ENCODE measurements around the gene MTERF4. TPM values are rescaled to one million over a fixed set of nuclear protein-coding genes. Genes with fewer than 3 reads are reported as not detected.

MTERF4 gene
- total RNA-seq, 1 experiment from 2014 or later = 49.0 TPM

DNA sequence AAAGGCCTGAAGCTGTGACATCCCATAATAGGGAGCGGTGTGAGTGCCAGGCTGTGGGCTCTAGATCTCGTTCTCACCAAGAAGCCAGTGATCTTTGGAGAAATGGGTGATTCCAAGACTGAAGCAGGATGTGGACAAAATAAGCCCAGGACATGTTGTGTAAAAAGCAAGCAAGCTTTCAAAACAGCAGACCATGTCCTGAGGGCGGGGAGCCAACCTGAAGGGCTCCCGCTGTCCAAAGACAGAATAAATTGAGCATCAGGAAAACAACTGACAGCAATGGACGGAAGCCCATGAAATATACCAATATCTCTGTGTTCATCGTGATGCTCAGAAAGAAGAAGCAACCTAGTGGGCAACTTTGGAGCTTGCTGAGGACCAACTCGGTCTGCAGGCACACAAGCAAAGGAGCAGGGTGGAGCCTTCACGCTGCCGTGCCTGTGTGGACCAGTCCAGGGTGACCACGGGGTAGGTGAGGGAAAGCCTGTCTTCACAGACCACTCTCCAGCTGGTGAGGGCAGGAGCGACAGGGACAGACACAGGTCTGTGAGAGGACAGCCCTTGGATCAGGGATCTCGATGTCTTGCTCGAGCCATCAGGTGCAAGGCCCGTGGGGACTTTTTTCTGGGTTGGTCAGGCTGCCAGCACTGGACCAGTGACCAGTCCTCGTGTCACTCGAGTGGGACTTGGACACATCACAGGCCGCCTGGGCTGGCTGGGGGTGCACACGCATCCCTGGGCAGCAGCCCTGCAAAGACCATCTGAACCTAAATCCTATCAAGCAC is 21.5 kb downstream of the MTERF4 start:
- Histone ChIP-seq H3K4me3 (no peak overlapping the region), H3K27me3 (no peaks in the 10 kb centered on the region), H3K4me1 (peaks cover 3% of the 10 kb centered on the region; the same call in 1 of the 2 replicates), H3K27ac (no peak overlapping the region), H3K36me3 (no peaks in the 10 kb centered on the region), H3K9me3 (replicated peaks) (no peaks in the 10 kb centered on the region)
- no peak for DNase-seq

DNA sequence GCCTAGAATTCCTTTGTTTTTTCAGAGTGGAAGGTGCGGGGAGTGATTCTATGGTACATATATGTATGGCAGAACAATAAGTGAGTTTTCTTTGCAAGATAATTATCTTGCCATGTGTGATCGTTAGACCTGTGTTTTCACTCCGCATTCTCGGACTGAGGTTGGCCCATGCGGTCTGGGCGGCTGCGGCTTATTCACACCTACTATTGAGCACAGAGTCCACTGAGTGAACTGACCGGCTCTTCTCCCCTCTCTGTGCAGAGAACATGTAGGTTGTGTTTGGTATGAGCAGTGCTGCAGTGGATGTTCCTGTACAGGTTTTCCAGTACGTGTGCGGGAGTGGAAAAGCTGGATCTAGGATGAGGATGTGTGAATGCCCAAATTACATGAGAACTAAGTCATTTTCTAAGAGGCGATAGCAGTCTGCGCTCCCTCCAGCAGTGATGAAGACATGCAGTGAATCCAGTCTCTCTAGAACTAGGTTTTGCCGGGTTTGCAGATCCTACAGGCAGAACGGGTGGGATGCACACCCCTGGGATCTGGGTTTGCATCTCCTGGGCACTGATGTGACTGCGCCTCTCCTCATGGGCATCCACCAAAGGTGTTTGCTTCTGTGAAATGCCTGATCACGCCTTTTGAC is 27.1 kb downstream of the MTERF4 start:
- DNase-seq = no peak
- no peaks in the 10 kb centered on the region for H3K9me3 ChIP-seq (replicated peaks)
- H3K27me3 ChIP-seq = no peaks in the 10 kb centered on the region
- H3K27ac ChIP-seq = no peak overlapping the region
- H3K4me3 ChIP-seq = no peak overlapping the region
- no peaks in the 10 kb centered on the region; the same call in 1 of the 2 replicates for H3K36me3 ChIP-seq
- no peaks in the 10 kb centered on the region for H3K4me1 ChIP-seq

DNA sequence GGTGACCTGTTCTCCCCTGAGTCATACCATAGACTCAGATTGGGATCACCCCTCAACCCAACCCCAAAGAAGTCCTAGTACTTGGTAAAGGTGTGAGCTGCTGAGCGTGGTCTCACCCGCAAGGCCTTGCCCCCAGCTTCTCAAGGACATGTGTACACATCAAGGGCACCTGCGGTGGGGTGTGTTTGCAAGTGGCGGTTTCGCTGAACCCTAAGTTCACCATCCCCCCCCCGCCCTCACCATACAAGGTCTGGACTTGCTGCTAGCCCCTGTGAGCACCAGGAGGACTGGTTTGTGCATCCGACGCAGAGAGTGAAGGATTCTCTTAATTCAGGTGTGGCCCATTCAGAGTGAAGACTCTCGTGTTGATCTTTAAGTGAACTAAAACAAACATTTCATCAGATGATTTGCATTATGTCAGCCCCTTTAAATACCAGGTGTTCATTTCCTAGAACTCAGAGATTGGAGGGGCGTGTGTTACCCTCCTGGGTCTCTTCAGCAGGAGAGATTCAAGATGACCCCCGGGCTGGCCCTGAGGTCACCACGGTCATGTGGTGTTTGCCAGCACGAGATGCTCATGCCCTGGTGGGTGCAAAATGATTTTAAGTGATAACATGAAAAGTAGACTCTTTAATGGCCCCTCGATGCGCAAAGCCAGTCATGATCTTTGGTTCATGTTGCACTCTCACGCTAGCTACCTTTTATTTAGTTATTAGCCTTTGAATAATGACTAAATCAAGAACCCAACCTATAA is 27.8 kb downstream of the MTERF4 start:
- no peak for DNase-seq

DNA sequence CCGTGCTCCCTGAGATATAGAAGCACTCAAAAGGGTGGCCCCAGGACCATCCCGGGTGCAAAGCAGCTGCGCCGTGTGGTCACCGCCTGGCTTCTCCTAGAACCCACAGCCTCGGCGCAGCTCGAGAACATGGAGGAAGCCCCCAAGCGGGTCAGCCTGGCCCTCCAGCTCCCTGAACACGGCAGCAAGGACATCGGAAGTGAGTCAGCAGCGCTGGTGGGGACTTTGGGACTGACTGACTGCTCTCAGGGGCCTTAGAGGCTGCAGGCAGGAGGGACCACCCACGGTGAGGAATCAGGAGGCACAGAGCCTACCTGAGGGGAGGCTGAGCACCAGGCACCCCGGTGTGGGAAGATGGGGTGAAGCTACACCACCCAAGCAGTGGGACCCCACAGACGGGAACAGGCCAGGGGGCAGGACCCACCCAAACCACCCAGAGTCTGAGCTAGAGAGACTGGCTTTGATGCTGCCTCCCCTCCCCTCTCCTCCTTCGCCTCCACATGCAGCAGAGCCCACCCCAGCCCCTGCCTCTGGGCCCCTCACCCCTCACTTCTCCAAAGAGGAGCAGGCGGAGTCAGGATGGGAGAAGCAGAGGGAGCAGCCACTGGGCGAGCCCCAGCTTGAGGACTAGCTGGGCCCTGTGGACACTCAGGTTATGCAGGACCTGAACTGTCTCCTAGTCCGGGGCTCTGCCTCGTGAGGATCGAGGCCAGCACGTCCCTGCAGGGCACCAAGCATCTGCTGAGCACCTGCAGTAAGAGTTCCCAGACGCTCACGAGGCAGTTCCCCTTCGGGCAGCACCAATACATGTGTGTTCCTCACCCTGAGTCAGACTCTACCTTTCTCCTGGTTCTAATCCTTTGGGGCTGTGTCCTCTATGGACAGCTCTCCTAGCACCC is 28.7 kb downstream of the MTERF4 start:
- Histone ChIP-seq H3K27ac (no peak overlapping the region), H3K4me1 (no peaks in the 10 kb centered on the region), H3K36me3 (no peaks in the 10 kb centered on the region; the same call in 1 of the 2 replicates), H3K27me3 (no peaks in the 10 kb centered on the region), H3K4me3 (no peak overlapping the region), H3K9me3 (replicated peaks) (no peaks in the 10 kb centered on the region)
- DNase-seq = no peak

More for the DNA sequence above, 27.8 kb downstream of the MTERF4 start:
- Histone ChIP-seq H3K4me3 (no peak overlapping the region), H3K27ac (no peak overlapping the region), H3K36me3 (no peaks in the 10 kb centered on the region; the same call in 1 of the 2 replicates), H3K4me1 (no peaks in the 10 kb centered on the region), H3K9me3 (replicated peaks) (no peaks in the 10 kb centered on the region), H3K27me3 (no peaks in the 10 kb centered on the region)

DNA sequence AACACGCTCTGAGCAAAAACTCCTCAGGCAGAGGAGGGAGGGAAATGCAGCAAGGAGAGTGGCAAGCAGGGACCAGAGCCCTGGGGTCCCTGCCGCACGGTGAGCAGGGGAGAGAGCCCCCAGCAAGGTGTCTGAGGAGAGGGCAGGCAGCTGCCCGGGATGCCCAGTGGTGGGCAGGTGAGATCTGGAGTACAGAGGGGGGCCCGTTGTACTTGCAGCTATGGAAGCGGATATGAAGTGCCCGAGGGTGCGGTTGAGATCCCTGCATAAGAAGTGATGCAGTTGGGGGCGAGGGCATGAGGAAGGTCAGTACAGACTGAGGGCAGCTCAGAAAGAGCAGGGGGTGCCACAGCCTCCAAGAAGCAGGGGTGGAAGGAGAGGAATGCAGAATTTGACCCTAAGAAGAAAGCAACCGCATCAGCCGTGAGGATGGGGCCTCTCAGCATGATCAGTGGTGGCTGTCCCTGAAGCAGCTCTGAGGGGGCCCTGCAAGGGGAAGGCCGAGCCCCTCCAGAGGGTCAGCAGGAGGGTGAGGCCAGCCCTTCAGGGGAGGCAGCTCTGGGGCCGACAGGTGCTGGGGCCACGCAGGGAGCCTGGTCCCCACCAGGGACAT is 29.4 kb downstream of the MTERF4 start:
- Histone ChIP-seq H3K27me3 (no peaks in the 10 kb centered on the region), H3K9me3 (replicated peaks) (no peaks in the 10 kb centered on the region), H3K4me3 (no peak overlapping the region), H3K27ac (no peak overlapping the region), H3K36me3 (no peaks in the 10 kb centered on the region; the same call in 1 of the 2 replicates), H3K4me1 (no peaks in the 10 kb centered on the region)
- DNase-seq = no peak

DNA sequence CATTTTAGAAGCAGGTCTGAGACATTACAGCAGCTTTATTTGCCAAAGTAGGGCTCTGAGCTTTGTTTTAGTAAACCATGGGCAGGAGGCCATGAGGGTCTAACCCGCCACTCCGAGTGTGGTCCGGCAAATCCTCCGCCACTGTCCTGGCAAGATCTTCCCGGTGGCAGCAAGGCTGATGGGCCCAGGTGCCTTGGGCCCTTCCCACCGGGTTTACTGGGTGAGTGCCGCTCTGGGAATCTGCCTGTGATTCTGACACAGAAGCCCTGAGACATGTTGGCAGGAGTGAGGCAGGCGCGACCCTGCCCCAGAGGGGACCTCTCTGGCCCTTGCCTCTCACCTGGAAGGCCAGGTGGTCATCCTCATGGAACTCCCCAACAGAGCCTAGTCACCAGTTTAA is 29.9 kb downstream of the MTERF4 start:
- H3K27ac ChIP-seq = no peak overlapping the region
- no peak for DNase-seq
- H3K4me1 ChIP-seq = no peaks in the 10 kb centered on the region
- no peaks in the 10 kb centered on the region for H3K9me3 ChIP-seq (replicated peaks)
- H3K4me3 ChIP-seq = no peak overlapping the region
- no peaks in the 10 kb centered on the region; the same call in 1 of the 2 replicates for H3K36me3 ChIP-seq
- H3K27me3 ChIP-seq = no peaks in the 10 kb centered on the region

DNA sequence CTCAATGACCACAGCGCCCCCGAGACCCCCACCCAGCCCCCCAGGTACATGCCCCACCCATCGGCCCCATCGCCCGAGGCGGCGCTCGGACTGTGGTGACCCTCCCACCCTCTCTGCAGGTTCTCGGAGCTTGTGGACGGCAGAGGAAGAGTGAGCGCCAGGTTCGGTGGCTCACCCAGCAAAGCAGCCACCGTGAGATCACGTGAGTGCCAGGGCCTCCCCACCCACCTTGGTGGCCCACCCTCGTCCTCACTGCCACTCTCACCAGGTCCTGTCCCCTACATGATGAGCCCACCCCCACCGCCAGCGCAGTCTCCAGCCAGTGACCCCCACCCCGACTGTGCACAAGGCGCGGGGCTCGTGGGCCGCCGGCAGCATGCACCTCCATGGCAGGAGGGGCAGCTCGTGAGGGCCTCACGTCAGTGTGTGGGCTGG is 30.4 kb downstream of the MTERF4 start:
- Histone ChIP-seq H3K4me3 (no peak overlapping the region), H3K36me3 (no peaks in the 10 kb centered on the region; the same call in 1 of the 2 replicates), H3K27me3 (no peaks in the 10 kb centered on the region), H3K4me1 (no peaks in the 10 kb centered on the region), H3K9me3 (replicated peaks) (no peaks in the 10 kb centered on the region), H3K27ac (no peak overlapping the region)
- no peak for DNase-seq

DNA sequence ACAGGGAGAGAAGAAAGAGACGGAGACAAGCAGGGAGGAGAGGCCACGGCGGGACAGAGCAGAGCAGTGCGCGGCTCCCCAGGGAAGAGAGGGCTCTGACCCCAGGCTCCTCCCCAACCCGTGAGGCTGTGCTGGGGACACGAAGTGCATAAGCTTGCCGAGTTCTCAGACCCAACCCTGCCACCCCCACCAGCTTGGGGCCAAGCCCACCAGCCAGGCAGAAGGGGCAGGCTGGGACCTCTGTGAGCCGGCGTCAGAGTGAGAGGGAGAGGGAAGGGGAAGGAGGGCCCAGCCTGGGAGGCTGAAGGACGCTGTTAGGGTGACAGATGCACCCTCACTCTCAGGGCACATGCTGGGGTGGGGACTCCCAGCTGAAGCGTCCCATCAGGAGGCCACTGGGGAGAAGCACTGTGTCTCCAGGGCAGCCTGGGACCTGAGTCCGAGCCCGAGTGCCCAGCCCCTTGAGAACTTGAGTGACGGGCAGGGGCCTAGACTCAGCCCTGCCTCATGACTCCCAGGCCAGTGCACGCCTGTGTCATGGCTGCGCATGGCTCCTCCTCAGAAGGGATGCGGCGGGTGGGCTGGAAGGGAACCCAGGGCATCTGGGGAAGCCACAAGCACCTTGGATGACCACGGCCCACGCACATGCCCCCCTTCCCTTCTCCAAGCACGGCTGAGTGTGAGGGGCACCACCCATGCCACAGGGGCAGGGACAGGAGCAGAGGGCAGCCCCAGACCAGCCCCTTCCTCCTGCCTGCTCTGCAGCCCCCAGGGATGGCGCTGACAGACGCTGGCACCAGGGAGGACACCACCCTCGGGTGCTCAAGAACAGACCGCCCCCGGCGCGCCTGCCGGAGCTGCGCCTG is 31.0 kb downstream of the MTERF4 start:
- no peaks in the 10 kb centered on the region; the same call in 1 of the 2 replicates for H3K36me3 ChIP-seq
- H3K27ac ChIP-seq = no peak overlapping the region
- H3K9me3 ChIP-seq (replicated peaks) = no peaks in the 10 kb centered on the region
- no peaks in the 10 kb centered on the region for H3K27me3 ChIP-seq
- no peak overlapping the region for H3K4me3 ChIP-seq
- DNase-seq = no peak
- H3K4me1 ChIP-seq = no peaks in the 10 kb centered on the region

DNA sequence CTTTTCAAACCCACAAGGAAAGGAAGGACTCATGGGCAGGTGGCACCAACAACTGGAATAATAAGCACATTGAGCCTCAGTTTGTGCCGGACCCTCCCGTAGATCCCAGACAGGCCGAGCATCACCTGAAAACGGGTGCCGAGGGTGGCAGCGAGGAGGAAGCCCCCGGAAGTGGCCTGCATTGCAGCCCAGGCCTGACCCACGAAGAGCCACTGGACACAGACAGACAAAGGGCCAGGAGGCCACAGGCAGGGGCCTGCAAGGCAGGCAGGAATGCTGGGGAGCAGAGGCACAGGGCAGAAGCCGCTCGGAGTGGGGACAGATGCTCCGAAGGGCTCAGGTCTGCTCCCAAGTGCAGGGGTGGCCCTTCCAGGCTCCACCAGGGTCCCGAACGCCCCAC is 31.7 kb downstream of the MTERF4 start:
- no peak for DNase-seq
- H3K27ac ChIP-seq = no peak overlapping the region
- H3K4me1 ChIP-seq = no peaks in the 10 kb centered on the region
- H3K4me3 ChIP-seq = no peak overlapping the region
- H3K36me3 ChIP-seq = no peaks in the 10 kb centered on the region; the same call in 1 of the 2 replicates
- no peaks in the 10 kb centered on the region for H3K27me3 ChIP-seq
- no peaks in the 10 kb centered on the region for H3K9me3 ChIP-seq (replicated peaks)

DNA sequence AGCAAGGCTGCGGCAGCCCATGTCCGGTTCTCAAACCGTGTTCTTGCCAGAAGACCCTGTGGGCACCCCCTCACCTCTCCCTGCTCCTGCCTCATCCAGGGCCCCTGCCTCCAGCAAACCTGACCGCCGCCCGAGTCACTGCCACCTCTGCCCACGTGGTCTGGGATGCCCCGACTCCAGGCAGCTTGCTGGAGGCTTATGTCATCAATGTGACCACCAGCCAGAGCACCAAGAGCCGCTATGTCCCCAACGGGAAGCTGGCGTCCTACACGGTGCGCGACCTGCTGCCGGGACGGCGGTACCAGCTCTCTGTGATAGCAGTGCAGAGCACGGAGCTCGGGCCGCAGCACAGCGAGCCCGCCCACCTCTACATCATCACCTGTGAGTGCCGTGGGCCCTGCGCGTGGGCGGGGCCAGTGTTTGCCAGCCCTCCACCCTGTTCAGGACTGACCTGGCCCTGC is 32.2 kb downstream of the MTERF4 start:
- DNase-seq = no peak
- Histone ChIP-seq H3K36me3 (no peaks in the 10 kb centered on the region; the same call in 1 of the 2 replicates), H3K9me3 (replicated peaks) (no peaks in the 10 kb centered on the region)

DNA sequence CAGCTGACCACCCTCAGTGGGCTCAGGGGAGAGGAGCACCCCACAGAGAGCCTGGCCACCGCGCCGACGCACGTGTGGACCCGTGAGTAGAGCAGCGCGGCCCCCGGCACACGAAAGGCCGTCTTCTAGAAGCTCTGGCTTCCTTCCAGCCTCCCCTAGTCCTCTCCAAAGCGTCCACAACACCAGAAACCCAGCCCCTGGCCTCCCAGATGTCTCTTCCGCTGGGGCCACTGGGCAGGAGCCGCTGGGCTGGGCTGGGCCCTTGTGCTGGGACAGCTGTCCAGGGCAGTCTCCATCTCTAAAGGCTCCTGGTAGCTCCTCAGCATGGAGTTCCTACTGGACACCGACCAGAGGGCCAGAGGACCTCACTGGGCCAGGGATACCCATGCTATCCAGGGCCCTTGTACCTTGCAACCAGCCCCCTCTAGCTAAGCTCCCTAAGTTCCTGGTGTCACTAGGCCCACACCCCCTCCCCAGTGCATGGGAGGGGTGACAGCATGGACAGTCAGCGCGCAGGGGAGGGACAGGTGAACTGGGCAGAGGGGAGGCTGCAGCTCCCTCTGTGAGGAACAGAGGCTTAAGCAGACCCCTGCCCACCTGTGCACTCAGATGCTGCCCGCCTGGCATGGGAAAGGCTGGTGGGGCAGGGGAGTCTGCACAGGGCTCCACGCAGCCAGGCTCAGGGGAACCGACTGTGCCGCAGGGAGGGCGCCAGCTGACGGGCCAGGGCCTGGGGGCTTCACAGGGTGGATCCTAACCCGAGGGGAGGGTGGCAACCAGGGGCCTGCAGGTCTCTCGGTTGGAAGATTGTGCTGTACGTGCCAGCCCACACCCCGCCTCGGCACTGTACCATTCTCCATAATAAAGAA is 32.9 kb downstream of the MTERF4 start:
- no peak for DNase-seq
- H3K27ac ChIP-seq = no peak overlapping the region
- no peaks in the 10 kb centered on the region for H3K27me3 ChIP-seq
- no peaks in the 10 kb centered on the region for H3K9me3 ChIP-seq (replicated peaks)
- no peaks in the 10 kb centered on the region for H3K4me1 ChIP-seq
- H3K4me3 ChIP-seq = no peak overlapping the region
- no peaks in the 10 kb centered on the region; the same call in 1 of the 2 replicates for H3K36me3 ChIP-seq

More for the DNA sequence above, 32.2 kb downstream of the MTERF4 start:
- H3K4me3 ChIP-seq = no peak overlapping the region
- no peak overlapping the region for H3K27ac ChIP-seq
- no peaks in the 10 kb centered on the region for H3K4me1 ChIP-seq
- H3K27me3 ChIP-seq = no peaks in the 10 kb centered on the region

Data from SJCRH30 (cell line).